Mesendoderm (in vitro differentiated cells): Measurements from ENCODE around the gene GATA6.

ENCODE experiments used
- DNase-seq: peaks from one replicate; pipeline ENCODE4 v3.0.0; 2013
- H2AK5ac ChIP-seq: 2 replicates; pipeline ENCODE4 v1.6.1; 2013; ENCODE audit warnings: low read length, inconsistent platforms
- H2BK120ac ChIP-seq: 2 replicates; pipeline ENCODE4 v1.6.1; 2013; ENCODE audit warnings: low read depth, mild to moderate bottlenecking, low read length, moderate library complexity, mixed read lengths
- H2BK15ac ChIP-seq: replicated peaks from 2 replicates; pipeline ENCODE4 v1.6.1; 2013; ENCODE audit warnings: low read depth, mild to moderate bottlenecking, moderate library complexity
- H2BK5ac ChIP-seq: 2 replicates; pipeline ENCODE4 v1.6.1; 2013; ENCODE audit warnings: low read length, inconsistent platforms
- H3K18ac ChIP-seq: 2 replicates; pipeline ENCODE4 v1.6.1; 2013; ENCODE audit warnings: mild to moderate bottlenecking, low read length, mixed read lengths
- H3K23ac ChIP-seq: one replicate; pipeline ENCODE4 v1.6.1; 2013; ENCODE audit warnings: low read length
- H3K27ac ChIP-seq: 2 replicates; pipeline ENCODE4 v1.5.1; 2013; ENCODE audit warnings: low read depth, mild to moderate bottlenecking, inconsistent platforms, low read length, moderate library complexity
- H3K27me3 ChIP-seq: 2 replicates; pipeline ENCODE4 v1.6.1; 2013; ENCODE audit warnings: low read length, control low read depth, mild to moderate bottlenecking, inconsistent platforms; ENCODE audit not compliant: insufficient read depth, poor library complexity
- H3K36me3 ChIP-seq: 2 replicates; pipeline ENCODE4 v1.6.1; 2013; ENCODE audit warnings: low read length, inconsistent platforms; ENCODE audit not compliant: control insufficient read depth, insufficient read depth
- H3K4ac ChIP-seq: one replicate; pipeline ENCODE4 v1.6.1; 2013; ENCODE audit warnings: low read depth, mild to moderate bottlenecking, low read length, moderate library complexity
- H3K4me1 ChIP-seq: 2 replicates; pipeline ENCODE4 v1.6.1; 2013; ENCODE audit warnings: low read depth, low read length, inconsistent platforms; ENCODE audit not compliant: control insufficient read depth
- H3K4me2 ChIP-seq: 2 replicates; pipeline ENCODE4 v1.6.1; 2013; ENCODE audit warnings: low read length
- H3K4me3 ChIP-seq: 2 replicates; pipeline ENCODE4 v1.5.1; 2013; ENCODE audit warnings: mild to moderate bottlenecking, low read length
- H3K56ac ChIP-seq: one replicate; pipeline ENCODE4 v1.6.1; 2013; ENCODE audit warnings: low read length
- H3K79me1 ChIP-seq: 2 replicates; pipeline ENCODE4 v1.6.1; 2013; ENCODE audit warnings: low read length, inconsistent platforms
- H3K79me2 ChIP-seq: 2 replicates; pipeline ENCODE4 v1.6.1; 2013; ENCODE audit warnings: mild to moderate bottlenecking, low read length; ENCODE audit not compliant: control insufficient read depth, insufficient read depth
- H3K9ac ChIP-seq: 2 replicates; pipeline ENCODE4 v1.6.1; 2013; ENCODE audit warnings: low read length, inconsistent platforms
- H4K5ac ChIP-seq: one replicate; pipeline ENCODE4 v1.6.1; 2013; ENCODE audit warnings: low read length
- H4K8ac ChIP-seq: one replicate; pipeline ENCODE4 v1.6.1; 2013; ENCODE audit warnings: low read depth, mild to moderate bottlenecking, control low read depth, low read length, moderate library complexity
- WGBS: extraction: QIAGEN DNeasy Blood & Tissue Kit; methylation state at CpG from one replicate; pipeline ENCODE4 v1.1.7; 2013; ENCODE audit warnings: low lambda C conversion rate, missing lambda C conversion rate; ENCODE audit not compliant: insufficient coverage; ENCODE audit errors: extremely low coverage; 5-methylcytosine and 5-hydroxymethylcytosine counted together

Gene GATA6

DNA sequence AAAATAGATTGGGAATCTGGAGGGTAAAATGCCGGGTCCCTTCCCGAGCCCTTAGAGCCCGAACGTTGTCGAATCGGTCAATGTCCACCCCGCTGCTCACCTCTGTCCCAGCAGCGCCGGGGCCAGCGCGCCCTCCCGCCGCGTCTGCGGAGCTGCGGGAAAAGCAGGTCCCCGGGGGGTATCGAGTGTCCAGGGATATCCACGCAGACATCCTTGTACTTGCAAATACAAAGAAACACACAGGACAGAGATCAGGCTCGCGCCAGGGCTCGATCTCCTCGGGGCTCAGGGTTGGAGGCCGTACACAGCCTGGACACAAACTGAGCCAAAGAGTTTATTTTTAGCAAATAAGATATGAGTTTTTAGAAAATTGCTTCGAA, 2.3 kb upstream of the GATA6 start:
- Histone ChIP-seq H3K4me3 (peak overlapping the region; percentile 99), H3K4me2 (peak overlapping the region; percentile 48)

DNA sequence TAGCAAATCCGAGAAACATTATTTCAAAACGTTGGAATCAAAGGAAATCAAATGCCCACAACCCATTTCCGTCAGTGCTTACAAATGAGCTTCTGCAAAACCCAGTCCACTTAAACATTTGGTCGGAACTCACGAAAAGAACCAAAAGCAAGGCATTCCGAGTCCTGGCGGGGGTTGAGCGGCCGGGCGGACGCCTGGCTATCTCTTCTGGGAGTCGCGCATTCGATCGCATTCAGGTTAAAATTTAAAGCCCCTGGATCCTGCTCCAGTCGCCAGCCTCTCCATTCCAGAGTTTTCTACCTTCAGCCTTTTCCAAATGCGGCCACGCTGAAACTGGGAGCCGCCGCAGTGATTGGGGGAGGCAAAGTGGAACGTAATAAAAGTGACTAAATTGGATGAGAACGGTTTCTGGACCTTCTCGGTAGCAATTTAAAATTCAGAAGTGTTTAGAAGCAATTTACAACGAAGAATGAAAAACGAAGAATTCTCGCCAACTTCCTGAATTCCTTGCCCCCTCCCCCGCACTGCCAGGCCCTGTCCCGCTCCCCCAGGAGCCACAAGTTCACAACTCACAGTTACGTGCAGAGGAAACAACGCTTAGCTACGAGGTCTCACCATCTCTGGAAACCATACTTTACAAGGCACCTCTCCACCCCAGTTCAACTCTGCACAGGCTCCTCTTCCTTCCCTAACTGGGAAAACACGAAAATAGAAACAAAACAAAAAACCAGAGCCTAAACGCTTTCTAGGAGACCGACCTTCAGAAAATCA, 1.7 kb upstream of the GATA6 start:
- H3K23ac ChIP-seq = peak overlapping the region; percentile 29
- peak overlapping the region; percentile 75 for H2BK5ac ChIP-seq
- peaks cover 3% of the 10 kb centered on the region for H3K79me1 ChIP-seq
- no peak overlapping the region for H2AK5ac ChIP-seq
- peak overlapping the region; percentile 85 for H3K9ac ChIP-seq
- peak overlapping the region; percentile 88 for H3K27ac ChIP-seq
- WGBS = no CpG with 5 or more reads among the region's 34 CpGs
- H3K4me3 ChIP-seq = peak overlapping the region; percentile 99
- H3K36me3 ChIP-seq = peaks cover 15% of the 10 kb centered on the region
- no peak overlapping the region for H4K8ac ChIP-seq
- H3K56ac ChIP-seq = peak overlapping the region; percentile 94
- peaks cover 68% of the 10 kb centered on the region for H3K79me2 ChIP-seq
- H2BK15ac ChIP-seq = no peak overlapping the region
- peak overlapping the region; percentile 48 for H3K4me2 ChIP-seq
- DNase-seq = peak; percentile 80
- H2BK120ac ChIP-seq = peak overlapping the region; percentile 55
- H4K5ac ChIP-seq = peak overlapping the region; percentile 82
- H3K27me3 ChIP-seq = peaks cover 14% of the 10 kb centered on the region
- H3K4ac ChIP-seq = peak overlapping the region; percentile 84
- H3K4me1 ChIP-seq = peaks cover 4% of the 10 kb centered on the region
- peak overlapping the region; percentile 98 for H3K18ac ChIP-seq

More for the DNA sequence above, 2.3 kb upstream of the GATA6 start:
- Histone ChIP-seq H3K27ac (peak overlapping the region; percentile 88), H2BK15ac (no peak overlapping the region), H3K79me2 (peaks cover 62% of the 10 kb centered on the region), H3K4ac (no peak overlapping the region), H2BK120ac (no peak overlapping the region), H3K56ac (peak overlapping the region; percentile 94), H2AK5ac (no peak overlapping the region), H4K5ac (no peak overlapping the region), H3K36me3 (peaks cover 9% of the 10 kb centered on the region), H3K18ac (peak overlapping the region; percentile 98), H3K9ac (peak overlapping the region; percentile 85), H3K4me1 (peaks cover 4% of the 10 kb centered on the region), H3K79me1 (peaks cover 3% of the 10 kb centered on the region), H3K23ac (no peak overlapping the region), H4K8ac (no peak overlapping the region), H2BK5ac (peak overlapping the region; percentile 75), H3K27me3 (peaks cover 9% of the 10 kb centered on the region)
- no CpG with 5 or more reads among the region's 25 CpGs for WGBS
- no peak for DNase-seq

DNA sequence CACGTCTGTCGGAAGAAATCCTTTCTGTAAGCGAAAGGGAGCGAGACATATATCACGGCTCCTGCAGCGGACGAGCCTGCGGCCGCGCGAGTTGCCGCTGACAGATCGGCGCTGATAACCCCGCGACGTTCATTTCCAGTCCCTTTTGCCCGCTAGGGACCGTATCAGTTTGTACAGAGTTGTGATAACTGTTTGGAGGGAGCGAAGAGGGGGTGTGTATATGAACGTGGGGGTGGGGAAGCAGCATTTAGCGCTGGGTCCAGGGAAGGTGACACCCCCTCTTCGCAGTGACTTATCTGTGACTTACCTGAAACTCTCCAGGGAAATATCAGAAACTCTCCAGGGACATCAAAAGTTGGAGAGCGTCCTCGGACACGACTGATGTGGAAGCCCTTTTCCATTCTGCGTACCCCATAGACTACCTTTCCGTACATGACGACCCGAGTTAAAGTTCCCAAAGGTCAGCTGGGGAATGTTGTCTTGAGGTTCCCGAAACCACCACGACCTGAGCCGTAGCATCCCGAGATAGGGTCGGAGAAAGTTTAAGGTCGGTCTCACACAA, 948 bp upstream of the GATA6 start:
- H3K27me3 ChIP-seq = peaks cover 20% of the 10 kb centered on the region
- no CpG with 5 or more reads among the region's 36 CpGs for WGBS
- H3K23ac ChIP-seq = peak overlapping the region; percentile 45
- peak overlapping the region; percentile 94 for H2BK5ac ChIP-seq
- peaks cover 4% of the 10 kb centered on the region for H3K4me1 ChIP-seq
- H2BK120ac ChIP-seq = peak overlapping the region; percentile 52
- peak overlapping the region; percentile 93 for H3K56ac ChIP-seq
- H2BK15ac ChIP-seq = no peak overlapping the region
- peak overlapping the region; percentile 23 for H3K27ac ChIP-seq
- DNase-seq = peak; percentile 90
- H3K4me3 ChIP-seq = peak overlapping the region; percentile 99
- peak overlapping the region; percentile 85 for H3K9ac ChIP-seq
- H3K4me2 ChIP-seq = peak overlapping the region; percentile 58
- H3K79me2 ChIP-seq = peaks cover 76% of the 10 kb centered on the region
- peaks cover 22% of the 10 kb centered on the region for H3K36me3 ChIP-seq
- peak overlapping the region; percentile 68 for H4K5ac ChIP-seq
- H3K18ac ChIP-seq = peak overlapping the region; percentile 98
- peak overlapping the region; percentile 27 for H2AK5ac ChIP-seq
- H3K4ac ChIP-seq = peak overlapping the region; percentile 84
- peaks cover 3% of the 10 kb centered on the region for H3K79me1 ChIP-seq
- no peak overlapping the region for H4K8ac ChIP-seq

DNA sequence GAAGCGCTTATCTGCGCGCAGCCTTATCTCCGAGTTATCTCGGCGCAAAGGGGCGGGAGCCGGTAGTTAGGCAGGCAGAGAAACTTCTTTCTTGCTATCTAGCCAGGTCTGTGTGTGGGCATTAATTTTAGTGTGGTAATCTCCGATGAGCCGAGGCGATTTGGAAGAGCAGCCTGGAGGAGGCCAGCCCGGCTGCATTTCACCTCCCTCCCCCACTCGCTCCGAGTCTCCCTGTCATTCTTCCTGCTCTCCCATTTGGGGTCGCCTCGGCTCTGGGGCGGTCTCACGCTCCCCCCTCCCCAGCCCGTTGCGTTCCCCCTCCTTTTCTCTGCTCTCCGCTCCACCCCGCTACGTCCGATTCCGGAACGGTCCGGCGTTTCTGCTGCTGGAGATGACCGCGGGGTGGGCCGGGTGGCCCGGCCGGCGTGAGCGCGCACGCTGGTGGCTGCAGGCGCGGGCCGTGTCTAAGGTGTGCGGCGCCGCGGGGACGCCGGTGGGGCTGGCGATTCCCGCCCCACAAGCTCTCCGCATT, 566 bp downstream of the GATA6 start:
- Histone ChIP-seq H4K5ac (peak overlapping the region; percentile 21), H3K4me3 (peak overlapping the region; percentile 100), H3K79me2 (peaks cover 86% of the 10 kb centered on the region), H3K4ac (peak overlapping the region; percentile 89), H3K56ac (peak overlapping the region; percentile 96), H3K27me3 (peaks cover 23% of the 10 kb centered on the region), H3K36me3 (peaks cover 33% of the 10 kb centered on the region), H4K8ac (no peak overlapping the region), H3K23ac (peak overlapping the region; percentile 80), H2AK5ac (no peak overlapping the region), H2BK5ac (peak overlapping the region; percentile 97), H3K27ac (peak overlapping the region; percentile 93), H3K18ac (peak overlapping the region; percentile 98), H2BK15ac (no peak overlapping the region), H3K4me1 (no peaks in the 10 kb centered on the region), H3K79me1 (no peaks in the 10 kb centered on the region), H3K9ac (peak overlapping the region; percentile 85), H2BK120ac (no peak overlapping the region), H3K4me2 (peak overlapping the region; percentile 18)
- peak; percentile 92 for DNase-seq
- WGBS = no CpG with 5 or more reads among the region's 49 CpGs

DNA sequence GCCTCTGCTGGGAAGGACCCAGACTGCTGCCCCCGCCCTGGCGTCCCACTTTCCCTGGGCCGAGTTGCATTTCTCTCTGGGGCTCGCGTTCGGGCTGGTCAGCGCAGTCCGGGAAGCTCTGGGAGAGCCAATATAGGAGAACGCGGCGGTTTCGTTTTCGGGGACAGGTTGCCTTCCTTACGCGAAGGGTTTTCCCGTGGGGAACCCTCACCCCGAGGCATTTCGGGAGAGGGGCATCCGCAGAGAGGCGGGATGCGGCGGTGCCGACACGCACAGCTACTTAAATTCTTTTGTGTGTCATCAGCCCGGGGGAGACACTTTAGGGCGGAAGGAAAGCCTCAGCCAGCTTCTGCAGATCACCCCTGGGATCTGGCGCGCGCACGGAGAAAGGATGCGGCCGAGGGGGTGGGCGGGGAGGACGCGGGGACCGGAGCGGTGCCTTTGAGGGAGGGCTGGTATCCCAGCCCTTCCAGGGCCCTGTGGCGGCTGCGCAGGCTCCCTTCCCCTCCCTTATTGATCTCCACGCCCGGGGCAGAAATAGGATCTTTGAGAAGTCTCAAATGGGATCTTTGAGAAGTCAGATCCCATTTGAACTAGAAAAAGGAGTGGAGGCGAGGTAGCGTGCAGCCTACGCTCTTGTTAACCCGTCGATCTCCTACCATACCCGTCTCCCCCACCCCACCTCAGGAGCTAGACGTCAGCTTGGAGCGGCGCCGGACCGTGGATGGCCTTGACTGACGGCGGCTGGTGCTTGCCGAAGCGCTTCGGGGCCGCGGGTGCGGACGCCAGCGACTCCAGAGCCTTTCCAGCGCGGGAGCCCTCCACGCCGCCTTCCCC, 1.2 kb downstream of the GATA6 start:
- Histone ChIP-seq H3K23ac (peak overlapping the region; percentile 80), H3K18ac (peak overlapping the region; percentile 98), H4K8ac (no peak overlapping the region), H2AK5ac (no peak overlapping the region), H2BK15ac (no peak overlapping the region), H3K36me3 (peaks cover 33% of the 10 kb centered on the region), H3K27ac (peak overlapping the region; percentile 93), H3K27me3 (peaks cover 23% of the 10 kb centered on the region), H3K79me1 (no peaks in the 10 kb centered on the region), H3K56ac (peak overlapping the region; percentile 96), H3K4ac (peak overlapping the region; percentile 89), H4K5ac (no peak overlapping the region), H3K9ac (peak overlapping the region; percentile 85), H2BK120ac (no peak overlapping the region), H3K4me2 (peak overlapping the region; percentile 39), H3K79me2 (peaks cover 93% of the 10 kb centered on the region), H3K4me1 (no peaks in the 10 kb centered on the region), H3K4me3 (peak overlapping the region; percentile 100), H2BK5ac (peak overlapping the region; percentile 85)
- WGBS = no CpG with 5 or more reads among the region's 66 CpGs
- peak; percentile 69 for DNase-seq
